GM12865 (cell line): ENCODE measurements around the gene PRELP.
A peak's percentile ranks its signal among the peaks of the same experiment; 100 is the strongest.

ENCODE experiments used
- DNase-seq: peaks from one replicate; pipeline ENCODE4 v3.0.0; 2010; ENCODE audit warnings: low read depth
- H3K4me3 ChIP-seq: 2 replicates; pipeline ENCODE4 v1.5.1; 2011; ENCODE audit warnings: mild to moderate bottlenecking, low read depth, low read length, control low read depth
- TF ChIP-seq, protein P1 (sequence below): IDR thresholded peaks from 2 replicates; pipeline ENCODE4 v1.5.1; 2011; ENCODE audit warnings: low read length, control low read depth, low read depth, inconsistent platforms; ENCODE audit not compliant: insufficient read depth; ENCODE audit errors: missing control alignments

Gene PRELP

DNA sequence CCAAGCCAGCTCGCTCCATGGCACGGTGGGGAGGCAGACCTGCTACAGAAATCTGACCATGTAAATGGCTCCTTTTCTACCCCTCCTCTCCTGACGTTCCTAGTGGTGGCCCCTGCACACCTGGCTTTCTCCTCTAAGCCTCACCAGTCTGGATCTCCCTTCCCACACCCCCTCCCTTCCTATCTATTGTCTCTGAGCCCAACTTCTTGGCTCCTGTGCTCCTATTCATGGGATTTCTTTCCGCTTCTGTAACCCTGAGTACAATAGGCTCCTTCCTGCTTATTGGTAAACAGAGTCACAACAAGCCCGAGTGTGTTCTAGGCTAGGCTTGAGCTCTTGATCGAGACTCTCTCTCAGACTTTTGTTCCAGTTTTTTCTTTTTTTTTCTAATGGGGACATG, 35.9 kb downstream of the PRELP start:
- TF ChIP-seq, protein P1, sequence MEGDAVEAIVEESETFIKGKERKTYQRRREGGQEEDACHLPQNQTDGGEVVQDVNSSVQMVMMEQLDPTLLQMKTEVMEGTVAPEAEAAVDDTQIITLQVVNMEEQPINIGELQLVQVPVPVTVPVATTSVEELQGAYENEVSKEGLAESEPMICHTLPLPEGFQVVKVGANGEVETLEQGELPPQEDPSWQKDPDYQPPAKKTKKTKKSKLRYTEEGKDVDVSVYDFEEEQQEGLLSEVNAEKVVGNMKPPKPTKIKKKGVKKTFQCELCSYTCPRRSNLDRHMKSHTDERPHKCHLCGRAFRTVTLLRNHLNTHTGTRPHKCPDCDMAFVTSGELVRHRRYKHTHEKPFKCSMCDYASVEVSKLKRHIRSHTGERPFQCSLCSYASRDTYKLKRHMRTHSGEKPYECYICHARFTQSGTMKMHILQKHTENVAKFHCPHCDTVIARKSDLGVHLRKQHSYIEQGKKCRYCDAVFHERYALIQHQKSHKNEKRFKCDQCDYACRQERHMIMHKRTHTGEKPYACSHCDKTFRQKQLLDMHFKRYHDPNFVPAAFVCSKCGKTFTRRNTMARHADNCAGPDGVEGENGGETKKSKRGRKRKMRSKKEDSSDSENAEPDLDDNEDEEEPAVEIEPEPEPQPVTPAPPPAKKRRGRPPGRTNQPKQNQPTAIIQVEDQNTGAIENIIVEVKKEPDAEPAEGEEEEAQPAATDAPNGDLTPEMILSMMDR: no peak
- H3K4me3 ChIP-seq: no peak overlapping the region
- DNase-seq: no peak

DNA sequence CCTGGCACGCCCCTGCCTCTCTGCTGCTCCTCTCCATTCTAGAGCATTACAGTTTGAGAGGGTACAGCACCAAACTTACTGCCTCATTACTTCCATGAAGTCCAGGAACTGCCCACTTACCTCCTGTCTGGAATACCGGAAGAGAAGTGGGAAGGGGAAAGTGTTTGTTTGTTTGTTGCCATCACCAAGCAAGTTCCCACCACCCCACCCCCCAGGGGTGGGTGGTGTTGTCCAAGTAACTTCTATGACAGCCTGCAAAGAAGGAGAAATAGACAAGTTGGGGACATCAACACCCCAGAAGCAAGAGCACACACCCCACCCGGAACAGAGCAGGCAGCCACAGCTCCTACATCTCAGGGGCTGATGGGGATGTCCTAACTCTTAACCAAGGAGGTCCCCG, 36.3 kb downstream of the PRELP start:
- no peak for DNase-seq
- H3K4me3 ChIP-seq: no peak overlapping the region
- TF ChIP-seq, protein P1: no peak

DNA sequence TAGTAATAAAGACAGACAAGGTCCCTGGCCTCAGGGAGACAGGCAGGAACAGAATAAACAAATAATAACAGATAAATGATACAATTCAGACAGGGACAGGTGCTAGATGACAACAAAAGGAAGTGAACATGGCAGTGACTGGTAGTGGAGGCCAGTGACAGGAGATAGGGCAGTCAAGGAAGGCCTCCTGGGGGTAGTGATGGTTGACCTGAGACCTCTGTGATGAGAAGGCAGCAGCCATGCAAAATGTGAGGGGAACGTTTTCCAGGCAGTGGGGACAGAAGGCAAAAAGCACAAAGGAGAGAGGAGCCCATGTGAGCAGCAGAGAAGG, 36.9 kb downstream of the PRELP start:
- DNase-seq: no peak
- TF ChIP-seq, protein P1: no peak
- H3K4me3 ChIP-seq: no peak overlapping the region

DNA sequence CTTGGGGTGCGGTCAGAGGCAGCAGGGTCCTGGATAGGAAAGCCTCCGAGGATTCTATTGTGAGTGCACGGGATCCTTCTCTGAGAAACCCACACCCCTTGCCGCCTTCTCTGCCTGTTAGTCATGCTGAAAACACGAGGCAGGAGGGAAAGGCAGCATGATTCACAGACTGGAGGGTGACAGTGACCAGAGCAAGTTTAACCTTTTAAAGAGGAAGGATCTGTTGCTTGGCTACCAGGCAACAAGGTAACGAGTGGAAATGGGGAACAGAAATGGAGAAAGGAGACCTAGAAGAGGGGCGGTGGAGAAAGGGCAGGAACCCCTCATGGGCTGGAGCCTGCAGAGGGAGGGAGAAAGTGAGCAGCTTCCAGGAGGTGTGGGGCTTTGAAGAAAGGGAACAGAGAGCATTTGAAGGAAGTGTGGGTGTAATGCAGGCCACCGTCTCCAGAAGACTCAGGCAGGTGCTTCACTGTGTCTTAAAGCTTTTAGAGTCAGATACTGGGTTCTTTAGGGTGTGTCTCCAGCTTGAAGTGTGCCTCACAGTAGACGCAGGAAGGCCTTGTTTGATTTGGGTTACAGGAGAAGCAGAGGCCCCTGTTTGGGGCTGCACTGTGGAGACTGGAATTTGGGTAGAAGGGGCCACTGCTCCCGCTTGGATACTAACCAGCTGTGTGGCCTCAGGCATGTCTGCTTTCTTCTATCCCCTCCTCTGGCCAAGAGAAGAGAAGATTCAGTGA, 37.4 kb downstream of the PRELP start:
- no peak overlapping the region for H3K4me3 ChIP-seq
- DNase-seq: peak; percentile 4
- TF ChIP-seq, protein P1: no peak

DNA sequence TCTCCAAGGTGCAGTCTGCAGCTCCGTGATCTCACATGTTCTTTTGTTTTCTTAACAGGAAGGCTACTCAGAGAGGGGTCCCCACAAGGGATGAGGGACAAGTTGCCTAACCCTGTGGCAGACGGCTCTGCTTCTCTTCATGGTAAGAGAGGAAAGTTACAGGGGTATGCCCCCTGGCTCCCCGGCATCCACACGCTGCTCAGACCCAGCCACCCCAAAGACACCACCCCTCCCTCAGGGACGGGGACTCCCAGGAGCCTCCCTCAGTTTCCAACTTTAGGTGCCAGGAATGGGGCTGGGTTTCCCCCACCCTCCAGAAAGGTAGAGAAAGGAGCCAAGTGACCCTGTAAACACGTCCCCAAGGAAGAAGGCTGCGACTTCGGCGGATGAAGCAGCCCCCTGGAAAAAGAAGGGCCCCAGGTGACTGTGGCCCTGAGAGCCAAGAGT, 38.0 kb downstream of the PRELP start:
- TF ChIP-seq, protein P1: no peak
- H3K4me3 ChIP-seq: no peak overlapping the region
- DNase-seq: no peak

DNA sequence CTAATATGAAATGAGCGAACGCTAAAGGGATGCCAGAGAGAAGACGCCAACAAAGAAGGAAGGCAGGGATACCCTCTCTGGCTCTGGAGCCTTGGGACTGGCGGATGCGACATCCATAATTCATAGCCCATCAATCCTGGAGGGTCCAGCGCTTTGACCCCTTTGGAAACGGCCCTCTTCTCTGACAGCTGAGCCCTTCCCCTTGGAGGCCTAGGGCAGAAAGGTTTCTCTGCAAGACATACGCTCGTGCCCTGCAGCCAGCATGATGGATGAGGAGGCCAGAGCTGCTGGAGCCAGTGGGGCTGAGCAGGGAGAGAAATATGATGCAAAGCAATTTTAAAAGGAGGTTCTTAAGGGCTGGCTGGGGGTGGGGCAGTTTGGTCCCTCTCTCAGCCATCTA, 40.6 kb downstream of the PRELP start:
- TF ChIP-seq, protein P1: no peak
- no peak overlapping the region for H3K4me3 ChIP-seq
- DNase-seq: no peak

DNA sequence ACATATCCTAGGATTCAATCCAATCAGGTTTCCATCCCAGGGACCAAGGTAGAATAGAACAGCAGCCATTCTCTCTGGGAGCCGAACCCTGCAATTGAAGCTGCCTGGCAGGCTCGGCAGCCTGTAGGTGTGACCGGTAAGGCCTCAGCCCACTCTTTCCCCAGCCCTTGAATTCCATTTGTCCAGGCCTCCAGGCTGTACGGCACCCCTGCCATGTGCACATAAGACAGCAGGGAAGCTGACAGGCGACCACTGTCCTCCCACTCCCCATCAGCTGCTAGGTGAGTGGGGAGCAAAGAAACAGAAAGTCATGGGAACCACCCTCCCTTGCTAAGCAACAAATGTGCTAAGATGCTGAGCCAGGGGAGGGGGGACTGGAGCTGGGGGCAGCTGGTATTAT, 41.3 kb downstream of the PRELP start:
- TF ChIP-seq, protein P1: no peak
- no peak for DNase-seq
- H3K4me3 ChIP-seq: no peak overlapping the region
